Measurements from ENCODE around the gene WRAP73.
"Not testable (repeated sequence)": the region's sequence is repeated elsewhere in the genome, so short reads cannot be mapped to it uniquely, and the experiment has no call there.

The WRAP73 gene

GRCh38 chr1:3626025-3626424 is 23.9 kb downstream of the WRAP73 start:
- DNase-seq (ENCODE audit: low read depth in 2 of 2), result no peak
- TF ChIP-seq, protein P1, sequence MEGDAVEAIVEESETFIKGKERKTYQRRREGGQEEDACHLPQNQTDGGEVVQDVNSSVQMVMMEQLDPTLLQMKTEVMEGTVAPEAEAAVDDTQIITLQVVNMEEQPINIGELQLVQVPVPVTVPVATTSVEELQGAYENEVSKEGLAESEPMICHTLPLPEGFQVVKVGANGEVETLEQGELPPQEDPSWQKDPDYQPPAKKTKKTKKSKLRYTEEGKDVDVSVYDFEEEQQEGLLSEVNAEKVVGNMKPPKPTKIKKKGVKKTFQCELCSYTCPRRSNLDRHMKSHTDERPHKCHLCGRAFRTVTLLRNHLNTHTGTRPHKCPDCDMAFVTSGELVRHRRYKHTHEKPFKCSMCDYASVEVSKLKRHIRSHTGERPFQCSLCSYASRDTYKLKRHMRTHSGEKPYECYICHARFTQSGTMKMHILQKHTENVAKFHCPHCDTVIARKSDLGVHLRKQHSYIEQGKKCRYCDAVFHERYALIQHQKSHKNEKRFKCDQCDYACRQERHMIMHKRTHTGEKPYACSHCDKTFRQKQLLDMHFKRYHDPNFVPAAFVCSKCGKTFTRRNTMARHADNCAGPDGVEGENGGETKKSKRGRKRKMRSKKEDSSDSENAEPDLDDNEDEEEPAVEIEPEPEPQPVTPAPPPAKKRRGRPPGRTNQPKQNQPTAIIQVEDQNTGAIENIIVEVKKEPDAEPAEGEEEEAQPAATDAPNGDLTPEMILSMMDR (IDR thresholded peaks at IDR 0.05; ENCODE audit: low read depth, low read length), result no peak
- H3K4me3 ChIP-seq (replicated peaks in 1 of 2; ENCODE audit: low read depth in 2 of 2, low read length in 2 of 2), result no peak overlapping the region

DNA sequence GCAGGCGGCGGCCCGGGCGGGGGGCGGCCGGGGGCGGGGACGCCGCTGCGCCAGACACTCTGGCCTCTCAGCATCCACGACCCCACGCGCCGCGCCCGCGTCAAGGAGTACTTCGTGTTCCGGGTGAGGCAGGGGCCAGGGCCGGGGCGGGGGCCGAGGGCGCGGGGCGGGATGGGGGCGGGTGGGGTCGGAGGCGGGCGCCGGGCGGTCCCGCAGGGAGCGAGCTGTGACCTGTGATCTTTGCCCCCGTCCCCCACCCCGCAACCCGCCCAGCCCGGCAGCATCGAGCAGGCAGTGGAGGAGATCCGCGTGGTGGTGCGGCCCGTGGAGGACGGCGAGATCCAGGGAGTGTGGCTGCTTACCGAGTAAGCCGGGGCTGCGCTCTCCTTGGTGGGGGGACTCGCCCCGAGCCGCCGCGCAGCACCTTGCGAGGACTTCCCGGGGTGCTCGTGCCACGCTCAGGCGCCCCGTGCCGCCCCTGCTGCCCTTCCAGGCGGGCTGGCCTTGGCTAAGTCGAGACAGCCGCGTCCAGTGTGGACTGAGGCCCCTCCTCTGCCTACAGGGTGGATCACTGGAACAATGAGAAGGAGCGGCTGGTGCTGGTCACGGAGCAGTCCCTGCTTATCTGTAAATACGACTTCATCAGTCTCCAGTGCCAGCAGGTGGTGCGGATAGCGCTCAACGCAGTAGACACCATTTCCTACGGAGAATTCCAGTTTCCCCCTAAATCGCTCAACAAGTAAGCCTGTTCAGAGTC is 24.6 kb downstream of the WRAP73 start:
- DNase-seq (ENCODE audit: low read depth in 2 of 2), result peak; percentile 54 to 57
- peak overlapping the region; percentile 73 to 98 for H3K4me3 ChIP-seq (replicated peaks in 1 of 2; ENCODE audit: low read depth in 2 of 2, low read length in 2 of 2)

GRCh38 chr1:3624200-3625136 is 25.4 kb downstream of the WRAP73 start, which contains the start of gene TPRG1L:
Gene TPRG1L (plus strand): TSS chr1:3625015. CDS start chr1:3625073, 58 bp downstream.
- DNase-seq (ENCODE audit: low read depth in 2 of 2), result peak; percentile 94 to 96
- TF ChIP-seq, protein P1 (IDR thresholded peaks at IDR 0.05; ENCODE audit: low read depth, low read length), result no peak
- peak within 1 kb of the TSS; percentile 84 to 98 for H3K4me3 ChIP-seq (replicated peaks in 1 of 2; ENCODE audit: low read depth in 2 of 2, low read length in 2 of 2)

More for the DNA sequence above, 24.6 kb downstream of the WRAP73 start:
- TF ChIP-seq, protein P1 (IDR thresholded peaks at IDR 0.05; ENCODE audit: low read depth, low read length), result no peak

GRCh38 chr1:3623441-3624199 is 26.3 kb downstream of the WRAP73 start:
- TF ChIP-seq, protein P1 (IDR thresholded peaks at IDR 0.05; ENCODE audit: low read depth, low read length), result no peak
- H3K4me3 ChIP-seq (replicated peaks in 1 of 2; ENCODE audit: low read depth in 2 of 2, low read length in 2 of 2), result peak overlapping the region; percentile 84 to 98
- DNase-seq (ENCODE audit: low read depth in 2 of 2), result no peak

GRCh38 chr1:3622102-3622501 is 27.8 kb downstream of the WRAP73 start:
- DNase-seq (ENCODE audit: low read depth in 2 of 2); H3K4me3 ChIP-seq (replicated peaks in 1 of 2; ENCODE audit: low read depth in 2 of 2, low read length in 2 of 2): not testable (repeated sequence)

DNA sequence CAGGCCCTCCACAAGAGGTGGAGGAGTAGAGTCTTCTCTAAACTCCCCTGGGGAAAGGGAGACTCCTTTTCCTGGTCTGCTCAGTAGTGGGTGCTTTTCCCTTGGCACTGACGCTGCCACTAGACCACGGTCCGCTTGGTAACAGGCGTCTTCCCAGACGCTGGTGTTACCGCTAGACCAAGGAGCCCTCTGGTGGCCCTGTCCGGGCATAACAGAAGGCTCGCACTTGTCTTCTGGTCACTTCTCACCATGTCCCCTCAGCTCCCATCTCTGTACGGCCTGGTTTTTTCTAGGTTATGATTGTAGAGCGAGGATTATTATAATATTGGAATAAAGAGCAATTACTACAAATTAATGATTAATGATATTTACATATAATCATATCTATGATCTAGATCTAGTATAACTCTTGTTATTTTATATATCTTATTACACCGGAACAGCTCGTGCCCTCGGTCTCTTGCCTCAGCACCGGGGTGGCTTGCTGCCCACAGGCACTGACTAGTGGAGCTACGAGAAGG is 28.7 kb downstream of the WRAP73 start:
- H3K4me3 ChIP-seq (replicated peaks in 1 of 2; ENCODE audit: low read depth in 2 of 2, low read length in 2 of 2), result not testable (repeated sequence)
- DNase-seq (ENCODE audit: low read depth in 2 of 2), result peak; percentile 34 to 54
- TF ChIP-seq, protein P1 (IDR thresholded peaks at IDR 0.05; ENCODE audit: low read depth, low read length), result peak; percentile 65

Measured in cardiac fibroblast (primary cell).